ENCODE results near the gene SPOCK3. TPM values are rescaled to one million over a fixed set of nuclear protein-coding genes. Genes with fewer than 3 reads are reported as not detected.

Gene SPOCK3
- total RNA-seq, 1 experiment from 2014 or later: 0.24 TPM

- TF ChIP-seq HMGA2 (CRISPR knock-in tag; IDR thresholded peaks at IDR 0.05) (no peak), MXD4 (CRISPR knock-in tag; IDR thresholded peaks at IDR 0.05; ENCODE audit: borderline replicate concordance) (no peak), RORB (CRISPR knock-in tag; IDR thresholded peaks at IDR 0.05) (no peak), KAT7 (CRISPR knock-in tag; IDR thresholded peaks at IDR 0.05; ENCODE audit: borderline replicate concordance) (no peak)
Measured at GRCh38 chr4:167171928-167172327, 62.4 kb downstream of the SPOCK3 start (continued).

- POLR2A ChIA-PET: no interaction called here
- no peak overlapping the region for H3K4me3 Mint-ChIP-seq
- TF ChIP-seq, protein P1, sequence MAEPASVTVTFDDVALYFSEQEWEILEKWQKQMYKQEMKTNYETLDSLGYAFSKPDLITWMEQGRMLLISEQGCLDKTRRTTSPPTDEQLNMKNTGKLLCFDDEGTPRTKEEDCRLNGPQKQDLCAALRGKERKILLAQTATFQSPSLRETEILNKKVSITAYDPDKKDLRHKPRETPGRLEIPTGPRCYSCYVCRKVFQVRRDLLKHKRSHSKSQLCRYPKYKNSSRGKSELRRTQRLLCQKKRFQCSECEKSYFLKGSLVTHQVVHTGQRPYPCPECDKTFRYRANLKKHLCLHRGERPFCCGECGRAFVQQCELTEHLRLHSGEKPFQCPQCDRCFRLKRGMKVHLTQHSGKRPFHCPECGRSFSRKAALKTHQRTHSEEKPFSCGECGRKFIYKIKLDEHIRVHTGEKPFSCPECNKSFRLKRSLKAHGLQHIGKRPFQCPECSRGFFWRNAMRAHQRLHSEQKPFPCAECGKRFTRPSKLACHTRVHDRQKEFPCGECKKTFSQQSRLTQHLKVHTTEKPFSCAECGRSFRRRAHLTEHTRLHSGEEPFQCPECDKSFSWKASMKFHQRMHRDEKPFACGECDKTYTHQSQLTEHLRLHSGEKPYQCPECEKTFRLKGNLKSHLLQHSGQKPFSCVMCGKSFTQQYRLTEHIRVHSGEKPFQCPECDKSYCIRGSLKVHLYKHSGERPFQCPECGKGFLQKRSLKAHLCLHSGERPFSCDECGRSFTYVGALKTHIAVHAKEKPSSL (CRISPR knock-in tag; conservative IDR thresholded peaks at IDR 0.05): no peak
- no peak for TF ChIP-seq FOXJ3 (CRISPR knock-in tag; IDR thresholded peaks at IDR 0.05; ENCODE audit: borderline replicate concordance)
- no peak for TF ChIP-seq MYBL2 (CRISPR knock-in tag; IDR thresholded peaks at IDR 0.05)
- TF ChIP-seq, protein P2, sequence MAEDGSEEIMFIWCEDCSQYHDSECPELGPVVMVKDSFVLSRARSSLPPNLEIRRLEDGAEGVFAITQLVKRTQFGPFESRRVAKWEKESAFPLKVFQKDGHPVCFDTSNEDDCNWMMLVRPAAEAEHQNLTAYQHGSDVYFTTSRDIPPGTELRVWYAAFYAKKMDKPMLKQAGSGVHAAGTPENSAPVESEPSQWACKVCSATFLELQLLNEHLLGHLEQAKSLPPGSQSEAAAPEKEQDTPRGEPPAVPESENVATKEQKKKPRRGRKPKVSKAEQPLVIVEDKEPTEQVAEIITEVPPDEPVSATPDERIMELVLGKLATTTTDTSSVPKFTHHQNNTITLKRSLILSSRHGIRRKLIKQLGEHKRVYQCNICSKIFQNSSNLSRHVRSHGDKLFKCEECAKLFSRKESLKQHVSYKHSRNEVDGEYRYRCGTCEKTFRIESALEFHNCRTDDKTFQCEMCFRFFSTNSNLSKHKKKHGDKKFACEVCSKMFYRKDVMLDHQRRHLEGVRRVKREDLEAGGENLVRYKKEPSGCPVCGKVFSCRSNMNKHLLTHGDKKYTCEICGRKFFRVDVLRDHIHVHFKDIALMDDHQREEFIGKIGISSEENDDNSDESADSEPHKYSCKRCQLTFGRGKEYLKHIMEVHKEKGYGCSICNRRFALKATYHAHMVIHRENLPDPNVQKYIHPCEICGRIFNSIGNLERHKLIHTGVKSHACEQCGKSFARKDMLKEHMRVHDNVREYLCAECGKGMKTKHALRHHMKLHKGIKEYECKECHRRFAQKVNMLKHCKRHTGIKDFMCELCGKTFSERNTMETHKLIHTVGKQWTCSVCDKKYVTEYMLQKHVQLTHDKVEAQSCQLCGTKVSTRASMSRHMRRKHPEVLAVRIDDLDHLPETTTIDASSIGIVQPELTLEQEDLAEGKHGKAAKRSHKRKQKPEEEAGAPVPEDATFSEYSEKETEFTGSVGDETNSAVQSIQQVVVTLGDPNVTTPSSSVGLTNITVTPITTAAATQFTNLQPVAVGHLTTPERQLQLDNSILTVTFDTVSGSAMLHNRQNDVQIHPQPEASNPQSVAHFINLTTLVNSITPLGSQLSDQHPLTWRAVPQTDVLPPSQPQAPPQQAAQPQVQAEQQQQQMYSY (CRISPR knock-in tag; IDR thresholded peaks at IDR 0.05): no peak
- no peak for TF ChIP-seq FOXP1 (CRISPR knock-in tag; IDR thresholded peaks at IDR 0.05; ENCODE audit: borderline replicate concordance)
- no peak for TF ChIP-seq NFE2L1 (CRISPR knock-in tag; IDR thresholded peaks at IDR 0.05)
- no peak for TF ChIP-seq TEAD1 (CRISPR knock-in tag; IDR thresholded peaks at IDR 0.05)
- TF ChIP-seq ARID4B (CRISPR knock-in tag; IDR thresholded peaks at IDR 0.05; ENCODE audit: borderline replicate concordance): no peak
- TF ChIP-seq SOX15 (CRISPR knock-in tag; IDR thresholded peaks at IDR 0.05): no peak
- TF ChIP-seq MAX (CRISPR knock-in tag; IDR thresholded peaks at IDR 0.05): no peak
- no peak for TF ChIP-seq NR2C2 (CRISPR knock-in tag; IDR thresholded peaks at IDR 0.05)
- TF ChIP-seq ZNF232 (CRISPR knock-in tag; IDR thresholded peaks at IDR 0.05): no peak
- TF ChIP-seq CBFB (CRISPR knock-in tag; IDR thresholded peaks at IDR 0.05; ENCODE audit: low read depth): no peak
- TF ChIP-seq TEAD4 (CRISPR knock-in tag; IDR thresholded peaks at IDR 0.05): no peak
- TF ChIP-seq ZNF423 (CRISPR knock-in tag; IDR thresholded peaks at IDR 0.05): no peak
- no peak for TF ChIP-seq TP53 (CRISPR knock-in tag; IDR thresholded peaks at IDR 0.05)
- TF ChIP-seq PREB (CRISPR knock-in tag; IDR thresholded peaks at IDR 0.05; ENCODE audit: borderline replicate concordance): no peak
- no peaks in the 10 kb centered on the region for H3K36me3 Mint-ChIP-seq
- H3K9me3 Mint-ChIP-seq: peaks cover 6% of the 10 kb centered on the region; the same call in 1 of the 2 replicates
- peaks cover 5% of the 10 kb centered on the region for H3K4me1 Mint-ChIP-seq
- no peak overlapping the region for H3K27ac Mint-ChIP-seq
- CTCF ChIA-PET: no interaction called here
- H3K27me3 Mint-ChIP-seq (ENCODE audit: low read depth): no peaks in the 10 kb centered on the region
- DNase-seq (ENCODE audit: low spot score): no peak
- no peak; the same call in 1 of the 2 replicates for ATAC-seq
Measured at GRCh38 chr4:167168611-167169010, 65.7 kb downstream of the SPOCK3 start.

Data from WTC11 (cell line).